Posterior vena cava (tissue), 2 donors: Measurements from ENCODE around the gene PLEKHD1. TPM values are rescaled to one million over a fixed set of nuclear protein-coding genes. Genes with fewer than 3 reads are reported as not detected.

Source experiments
- DNase-seq: peaks from one replicate; pipeline ENCODE4 v3.0.0-alpha.2; 2020; ENCODE audit warnings: low spot score
- intact Hi-C, 2 donors: fragments of 100-400 bp; cut with DNase I; formaldehyde crosslinking; loops; one replicate each; pipeline versions ENCODE4 v1.14.1 to v1.14.2; 2022 to 2023
- total RNA-seq, 2 donors: library from RNA; stranded (reverse); fragmentation: NEBNext Ultra II Directional; extraction: Animal tissue kit (Norgen Biotek cat#: 25700); gene quantifications; one replicate each; pipeline ENCODE4 v1.2.1, GENCODE V29; 2021
- donor health status: DM: yes; HTN: yes; CAD: no.
- donor health status: DM: yes; HTN: yes; CAD: no.

The PLEKHD1 gene
- total RNA-seq, 2 donors from 2014 or later, result 0.10 to 0.14 TPM

- intact Hi-C loops, result no loop called here
- DNase-seq, result no peak
Observed at GRCh38 chr14:69501423-69501838, 16.9 kb downstream of the PLEKHD1 start.

- intact Hi-C loops, result no loop called here
Observed at GRCh38 chr14:69504775-69505174, 20.2 kb downstream of the PLEKHD1 start.

GRCh38 chr14:69505338-69506240 is 21.1 kb downstream of the PLEKHD1 start:
- intact Hi-C loops, result no loop called here
- no peak for DNase-seq

More at GRCh38 chr14:69504775-69505174, 20.2 kb downstream of the PLEKHD1 start:
- DNase-seq, result no peak

- intact Hi-C loops, result no loop called here
- DNase-seq, result no peak
Observed at GRCh38 chr14:69506241-69506595, 21.7 kb downstream of the PLEKHD1 start.

DNA sequence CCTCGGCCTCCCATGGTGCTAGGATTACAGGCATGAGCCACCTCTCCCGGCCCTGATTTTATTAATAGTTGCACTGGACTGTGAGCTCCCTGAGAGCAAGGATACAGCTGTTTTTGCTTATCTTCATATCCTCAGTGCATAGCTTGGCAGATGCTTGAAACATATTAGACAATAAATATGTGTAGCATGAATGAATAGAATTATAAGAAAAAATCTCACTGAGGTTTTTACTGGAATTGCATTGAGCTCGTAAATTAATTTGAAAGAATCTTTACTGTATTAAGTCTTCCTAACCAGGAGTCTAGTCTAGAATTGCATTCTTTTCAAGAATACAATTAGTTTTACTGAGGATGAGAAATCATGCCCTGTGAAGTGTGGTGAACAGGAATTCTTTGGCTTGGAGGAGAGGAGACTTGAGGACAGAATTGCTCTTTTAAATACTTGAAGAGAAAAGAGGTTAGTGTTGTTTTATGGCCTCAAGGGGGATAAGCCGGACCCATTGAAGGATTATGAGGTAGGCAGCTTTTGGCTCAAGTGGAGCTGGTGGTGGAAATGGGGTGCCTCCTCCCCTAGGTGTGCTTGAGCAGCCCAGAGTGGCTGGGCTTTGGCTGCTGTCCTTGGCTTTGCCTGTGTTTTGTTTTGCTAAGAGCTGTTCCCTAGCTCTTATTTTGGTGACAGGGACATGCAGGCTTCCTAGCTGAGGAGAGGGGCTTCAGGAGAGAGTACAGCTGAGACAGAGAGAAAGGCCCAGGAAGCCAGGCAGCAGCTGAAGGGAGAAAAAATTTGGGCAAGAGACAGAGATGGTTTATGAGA is 34.0 kb downstream of the PLEKHD1 start:
- no peak for DNase-seq
- intact Hi-C loops, result no loop called here

DNA sequence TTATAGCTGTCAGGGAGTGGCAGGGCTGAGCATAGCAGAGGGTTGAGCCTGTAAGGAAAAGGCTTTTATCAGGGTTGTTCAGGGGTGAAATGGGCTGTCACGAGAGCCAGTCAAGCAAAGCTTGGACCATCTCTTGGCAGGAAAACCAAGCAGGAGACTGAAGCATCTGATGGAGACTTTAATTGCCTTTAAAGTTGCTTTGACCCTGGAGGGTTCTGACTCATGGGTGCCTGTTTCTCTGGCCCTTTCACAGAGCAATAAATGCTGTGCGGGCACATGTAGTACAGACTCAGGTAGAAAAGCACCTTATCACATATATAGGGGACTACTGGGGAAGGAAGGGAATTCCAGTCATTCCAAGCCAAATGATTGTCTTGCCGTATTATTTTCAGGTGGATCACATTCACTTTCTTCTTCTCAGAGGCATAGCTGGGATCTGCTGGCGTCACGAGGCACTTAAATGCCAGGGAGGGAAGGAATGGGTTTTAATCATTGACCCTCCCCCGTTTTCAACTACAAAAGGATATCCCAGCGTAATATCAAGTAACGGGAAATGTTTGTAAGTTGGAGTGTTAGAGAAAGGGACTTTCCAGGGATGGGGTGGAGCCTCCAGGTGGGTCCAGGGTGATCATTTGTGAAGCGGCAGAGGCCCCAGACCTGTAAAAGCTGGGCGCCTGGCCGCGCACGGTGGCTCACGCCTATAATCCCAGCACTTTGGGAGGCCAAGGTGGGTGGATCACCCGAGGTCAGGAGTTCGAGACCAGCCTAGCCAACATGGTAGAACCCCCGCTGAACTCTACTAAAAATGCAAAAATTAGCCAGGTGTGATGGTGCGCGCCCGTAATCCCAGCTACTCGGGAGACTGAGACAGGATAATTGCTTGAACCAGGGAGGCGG is 34.9 kb downstream of the PLEKHD1 start:
- no peak for DNase-seq
- intact Hi-C loops, result no loop called here

GRCh38 chr14:69522026-69522425 is 37.5 kb downstream of the PLEKHD1 start:
- intact Hi-C loops, result no loop called here
- DNase-seq, result no peak

- DNase-seq, result no peak
- intact Hi-C loops, result no loop called here
Observed at GRCh38 chr14:69525896-69526295, 41.4 kb downstream of the PLEKHD1 start.

DNA sequence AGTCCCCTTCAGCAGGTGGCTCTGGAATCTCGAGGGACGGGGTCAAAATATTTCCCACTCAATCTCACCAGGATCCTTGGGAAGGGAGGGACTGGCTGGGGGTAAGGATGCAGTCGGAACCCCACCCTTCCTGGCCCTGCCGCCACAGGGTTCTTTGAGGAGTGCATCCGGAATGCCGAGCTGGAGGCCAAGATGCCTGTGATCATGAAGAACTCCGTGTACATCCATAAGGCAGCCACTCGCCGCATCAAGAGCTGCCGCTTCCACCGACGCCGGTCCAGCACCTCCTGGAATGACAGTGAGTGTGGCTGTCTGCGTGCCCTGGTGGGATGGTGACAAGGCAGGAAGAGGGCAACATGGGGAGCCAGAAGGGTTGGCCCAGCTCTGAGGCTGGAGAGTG is 43.1 kb downstream of the PLEKHD1 start:
- intact Hi-C loops, result no loop called here

DNA sequence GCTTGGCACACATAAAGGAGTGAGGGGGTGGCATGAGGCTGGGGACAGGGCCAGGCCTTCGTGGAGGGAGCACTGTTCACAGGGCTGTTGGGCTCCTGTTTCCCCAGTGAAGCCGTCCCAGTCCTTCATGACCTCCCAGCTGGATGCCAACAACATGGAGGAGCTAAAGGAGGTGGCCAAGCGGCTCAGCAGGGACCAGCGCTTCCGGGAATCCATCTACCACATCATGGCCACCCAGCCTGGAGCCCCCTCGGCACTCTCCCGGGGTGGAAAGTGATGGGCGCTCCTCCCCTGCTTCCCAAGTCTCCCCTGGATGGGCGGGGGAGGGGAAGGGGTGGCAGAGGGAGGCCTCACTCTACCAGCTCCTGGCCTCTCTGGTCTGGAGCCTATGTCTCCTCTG is 43.6 kb downstream of the PLEKHD1 start:
- intact Hi-C loops, result no loop called here
- DNase-seq, result no peak

More for the DNA sequence above, 43.1 kb downstream of the PLEKHD1 start:
- DNase-seq, result no peak

GRCh38 chr14:69528930-69529329 is 44.4 kb downstream of the PLEKHD1 start:
- DNase-seq, result no peak
- intact Hi-C loops, result no loop called here

- DNase-seq, result no peak
- intact Hi-C loops, result no loop called here
Observed at GRCh38 chr14:69529563-69529962, 45.0 kb downstream of the PLEKHD1 start.

DNA sequence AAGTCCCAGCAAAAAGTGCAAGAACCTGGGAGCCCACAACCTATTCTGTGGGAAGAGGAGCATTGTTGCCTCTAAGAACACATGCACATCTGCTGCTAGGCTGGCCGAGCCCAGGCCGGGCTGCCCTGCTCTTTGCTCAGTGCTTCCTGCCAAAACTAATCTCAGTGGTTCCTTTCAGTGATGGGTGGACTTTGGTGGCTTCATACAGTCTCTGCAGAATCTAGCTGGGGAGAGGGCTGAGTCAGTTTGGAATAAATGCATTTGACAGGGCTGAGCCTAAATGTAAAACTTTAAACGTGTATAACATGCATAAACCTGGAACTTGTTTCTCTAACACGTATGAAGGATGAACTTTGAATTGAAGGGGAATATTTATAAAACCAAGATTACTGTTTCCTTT is 45.6 kb downstream of the PLEKHD1 start:
- no peak for DNase-seq
- intact Hi-C loops, result no loop called here

DNA sequence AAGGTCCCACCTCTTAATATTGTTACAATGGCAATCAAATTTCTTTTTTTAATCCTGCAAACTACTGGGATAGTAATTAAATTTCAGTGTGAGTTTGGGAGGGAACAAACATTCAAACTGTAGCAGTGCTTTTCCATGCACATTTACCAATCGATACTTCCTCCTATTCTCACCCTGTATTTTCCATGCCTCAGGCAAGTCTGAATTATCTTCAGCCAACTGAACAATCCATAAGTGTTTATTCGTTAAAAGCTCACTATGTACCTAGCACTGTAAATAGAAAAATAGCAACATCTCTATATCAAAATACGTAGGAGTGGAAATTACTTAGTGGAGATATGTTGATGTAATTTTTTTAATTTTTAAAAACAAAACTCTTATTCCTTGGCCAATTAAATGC is 46.6 kb downstream of the PLEKHD1 start:
- no peak for DNase-seq

DNA sequence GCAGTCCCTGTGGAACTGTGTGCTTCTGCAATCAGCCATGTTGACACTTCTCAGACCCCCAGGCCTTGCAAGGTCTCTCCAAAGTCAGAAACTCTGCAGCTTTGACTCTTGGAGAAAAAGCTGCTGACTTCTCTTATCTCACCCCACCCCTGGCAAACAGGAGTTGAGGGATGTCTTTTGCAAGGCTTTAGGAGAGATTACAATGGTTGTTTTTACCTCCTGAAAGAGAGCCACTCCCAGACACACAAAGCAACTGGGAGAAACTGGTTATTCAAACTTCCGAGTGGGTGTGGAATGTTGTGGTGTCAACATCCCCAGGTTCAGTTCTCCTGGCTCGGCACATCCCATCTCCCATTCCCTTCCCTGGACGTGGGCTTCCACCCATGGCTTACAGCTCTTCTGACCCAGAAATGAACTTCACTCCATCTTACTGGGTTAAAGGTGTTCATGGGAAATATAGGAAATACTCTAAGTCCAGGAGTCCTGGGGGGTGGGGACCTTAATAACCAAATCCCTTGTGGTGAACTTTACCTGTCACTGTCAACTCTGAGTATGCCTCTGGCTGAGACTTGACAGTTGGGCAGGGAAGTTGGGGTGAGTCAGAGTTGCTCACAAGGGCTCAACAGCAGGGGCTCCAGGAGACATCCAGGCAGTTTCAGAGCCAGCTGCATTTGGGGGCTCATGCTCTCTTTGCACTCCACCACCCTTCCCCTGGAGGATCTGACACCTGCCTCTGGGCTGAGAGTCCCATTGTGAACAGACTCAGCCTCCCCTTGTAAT is 48.2 kb downstream of the PLEKHD1 start:
- intact Hi-C loops, result no loop called here
- no peak for DNase-seq

More for the DNA sequence above, 46.6 kb downstream of the PLEKHD1 start:
- intact Hi-C loops, result no loop called here

- intact Hi-C loops, result loop anchor here in 1 of 2 donors (5.0 kb wide), 1 partner anchor 37 kb away; the partner anchor contains the start of gene CCDC177
- DNase-seq, result no peak
Observed at GRCh38 chr14:69535230-69535848, 50.8 kb downstream of the PLEKHD1 start.

DNA sequence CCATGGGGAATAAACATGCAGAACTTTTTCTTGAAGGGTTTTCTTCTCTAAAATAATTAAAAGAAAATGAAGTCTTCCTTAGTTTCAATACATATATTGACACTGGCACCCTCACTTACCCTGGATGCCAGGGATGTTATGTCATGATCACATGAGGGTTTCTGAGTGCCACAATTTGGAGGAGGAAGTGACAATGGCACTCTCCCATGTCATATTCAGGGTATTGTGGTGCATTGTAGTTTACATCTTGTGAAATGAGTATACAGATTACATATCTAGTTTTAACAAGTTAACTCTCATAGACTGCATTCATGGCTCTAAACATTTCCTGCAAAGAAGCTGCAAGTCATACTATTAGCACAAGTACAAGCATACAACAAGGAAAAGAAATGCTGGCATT is 52.4 kb downstream of the PLEKHD1 start:
- no peak for DNase-seq
- intact Hi-C loops, result loop anchor here in 1 of 2 donors (5.0 kb wide), 1 partner anchor 35 kb away; the partner anchor contains the start of gene CCDC177

- intact Hi-C loops, result loop anchor here in 1 of 2 donors (5.0 kb wide), 1 partner anchor 34 kb away; the partner anchor contains the start of gene CCDC177
- DNase-seq, result no peak
Observed at GRCh38 chr14:69537900-69538299, 53.4 kb downstream of the PLEKHD1 start.
